ENCODE data around the gene POLD4. TPM values are rescaled to one million over a fixed set of nuclear protein-coding genes. Genes with fewer than 3 reads are reported as not detected.

POLD4 gene
- total RNA-seq, result 5.9 TPM

DNA sequence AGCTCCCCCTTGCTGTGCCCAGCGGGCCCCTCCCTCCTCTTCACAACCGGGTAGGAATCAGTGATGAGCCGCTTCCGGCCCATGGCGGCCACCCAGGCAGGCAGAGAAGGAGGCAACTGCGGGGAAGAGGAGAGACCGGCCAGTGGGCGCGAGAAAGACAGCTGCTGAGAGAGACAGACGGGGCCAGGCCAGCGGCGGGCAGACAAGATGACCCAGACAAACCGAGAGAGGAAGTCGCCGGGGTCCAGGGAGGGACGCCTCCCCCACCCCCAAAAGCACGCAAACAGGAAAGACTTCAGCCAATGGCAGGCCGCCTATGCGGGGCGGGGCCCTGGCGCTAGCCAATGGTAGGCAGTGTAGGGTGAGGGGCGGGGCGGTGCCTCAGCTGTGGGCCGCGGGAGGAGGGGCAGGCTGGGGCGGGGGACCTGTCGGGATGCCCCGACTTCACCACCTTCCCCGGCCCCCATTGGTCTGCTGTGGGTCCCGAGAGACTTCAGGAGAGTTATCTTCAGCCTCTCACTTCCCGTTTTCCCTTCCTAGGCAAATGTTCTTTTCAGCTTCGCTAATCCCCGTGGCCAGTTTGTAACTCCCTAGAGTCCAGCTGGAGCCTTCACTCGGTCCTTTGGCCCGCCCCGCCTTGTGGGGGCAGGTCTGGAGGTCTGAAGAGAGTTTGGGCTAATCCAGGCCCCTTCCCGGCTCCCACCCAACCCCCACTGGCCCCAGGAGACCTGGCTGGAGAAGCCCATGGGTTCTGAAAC lies at the start of gene POLD4:
Gene POLD4, minus strand, starts transcription at position 230 of the 758 bp plus-strand sequence. Its CDS starts 147 bp downstream, at position 83.

GRCh38 chr11:67401495-67402191 lies 48.3 kb upstream of the POLD4 start, which contains the start of gene PPP1CA:
Gene PPP1CA (minus strand): TSS chr11:67401858. CDS start chr11:67401782, 76 bp downstream.

DNA sequence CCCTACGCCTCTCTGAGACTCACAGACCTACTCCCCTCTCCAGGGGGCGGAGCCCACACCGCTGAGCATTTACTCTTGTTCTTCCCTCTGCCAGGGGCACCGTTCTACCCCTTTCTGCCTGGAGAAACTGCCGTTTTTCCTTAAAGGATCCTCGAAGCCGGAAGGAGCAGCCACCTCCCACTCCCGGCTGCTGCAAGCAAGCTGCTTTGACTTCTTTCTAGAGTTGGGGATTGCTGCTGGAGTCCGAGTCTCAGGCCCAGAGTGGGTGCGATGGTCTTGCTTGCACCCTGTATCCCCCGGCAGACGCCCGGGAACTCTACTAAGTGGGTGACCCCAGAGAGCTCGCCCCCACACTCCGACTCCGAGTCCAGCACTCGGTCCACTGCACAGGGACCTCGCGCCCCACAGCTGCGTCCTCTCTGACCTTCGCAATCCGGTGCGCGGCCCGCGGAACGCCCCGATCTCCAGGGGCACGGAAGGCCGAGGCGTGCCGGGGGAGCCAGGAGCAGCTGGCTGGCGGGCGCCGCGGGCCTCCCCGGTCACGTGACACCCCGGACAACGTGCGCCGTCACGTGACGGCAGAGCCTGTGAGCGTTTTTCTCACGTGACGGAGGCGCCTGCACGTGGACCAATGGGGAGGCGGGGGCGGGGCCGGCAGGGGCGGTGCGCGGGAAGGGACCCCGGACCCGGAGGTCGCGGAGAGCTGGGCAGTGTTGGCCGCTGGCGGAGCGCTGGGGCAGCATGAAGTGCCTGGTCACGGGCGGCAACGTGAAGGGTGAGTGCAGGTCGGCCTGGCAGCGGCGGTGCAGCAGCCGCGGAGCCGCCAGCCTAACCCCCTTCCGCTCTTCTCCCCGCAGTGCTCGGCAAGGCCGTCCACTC lies 38.2 kb upstream of the POLD4 start, which contains the start of gene RAD9A:
Gene RAD9A, plus strand, starts transcription at position 683 of the 879 bp plus-strand sequence. Its CDS starts 59 bp downstream, at position 742.

DNA sequence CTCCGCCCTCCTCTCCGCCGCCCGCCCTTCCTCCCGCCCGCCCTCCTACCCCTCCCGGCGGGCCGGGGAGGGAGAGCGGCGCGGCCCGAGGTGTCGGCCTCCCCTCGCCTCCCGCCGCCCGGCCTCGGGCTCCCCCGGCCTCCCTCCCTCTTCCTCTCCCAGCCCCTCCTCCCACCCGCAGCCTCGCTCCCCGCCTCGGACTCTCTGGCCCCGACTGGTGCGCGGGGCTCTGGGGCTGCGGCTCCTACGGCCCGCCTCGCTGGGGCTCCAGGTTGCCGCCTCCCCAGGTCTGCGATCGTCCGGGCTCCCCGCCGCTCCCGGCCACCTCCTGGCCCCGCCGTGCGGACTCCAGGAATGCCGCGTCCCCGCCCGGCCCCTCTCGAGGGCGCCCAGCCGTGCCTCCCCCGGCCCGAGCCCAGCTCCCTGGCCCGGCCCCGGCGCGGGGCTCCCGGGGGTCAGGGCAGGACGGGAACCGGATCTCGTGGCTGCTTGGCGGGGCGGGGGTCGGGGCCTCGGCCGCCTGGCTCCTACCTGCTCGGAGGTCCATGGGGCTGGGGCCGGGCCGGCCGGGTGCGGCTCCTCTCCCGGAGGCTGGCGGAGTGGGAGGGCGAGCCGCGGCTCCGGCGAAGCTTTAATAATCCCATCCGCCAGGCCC lies 19.8 kb upstream of the POLD4 start, which contains the start of gene CLCF1:
Gene CLCF1, minus strand, starts transcription at position 606 of the 655 bp plus-strand sequence. Its CDS starts 59 bp downstream, at position 547.

DNA sequence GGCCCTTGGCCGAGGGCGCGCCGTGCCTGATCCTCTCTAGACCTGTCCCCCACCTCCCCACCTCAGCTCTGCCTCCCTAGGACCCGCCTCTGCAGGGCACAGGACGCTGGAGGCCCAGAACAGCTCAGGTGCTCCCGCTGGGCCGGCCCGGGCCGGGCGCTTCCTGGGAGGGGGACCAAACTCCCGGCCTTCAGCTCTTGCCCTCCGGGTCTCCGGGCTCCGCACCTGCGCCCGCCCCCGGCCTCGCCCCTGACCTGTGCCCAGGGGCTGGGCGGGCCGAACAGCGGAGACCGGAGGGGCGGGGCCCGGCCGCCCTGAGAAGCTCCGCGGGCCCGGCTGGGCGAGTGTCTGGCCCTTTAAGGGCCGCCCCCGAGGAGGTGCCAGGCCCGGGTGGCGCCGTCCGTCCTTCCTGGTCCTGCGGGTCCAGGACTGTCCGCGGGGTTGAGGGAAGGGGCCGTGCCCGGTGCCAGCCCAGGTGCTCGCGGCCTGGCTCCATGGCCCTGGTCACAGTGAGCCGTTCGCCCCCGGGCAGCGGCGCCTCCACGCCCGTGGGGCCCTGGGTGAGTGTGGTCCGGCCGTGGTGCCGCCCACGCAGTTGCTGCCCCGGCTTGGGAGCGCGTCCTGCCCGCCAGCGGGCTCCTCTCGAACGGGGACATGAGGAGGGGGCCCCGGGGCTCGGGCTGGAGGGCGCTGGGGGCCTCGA lies 50.1 kb downstream of the POLD4 start, which contains the start of gene SSH3:
Gene SSH3, plus strand, starts transcription at position 399 of the 703 bp plus-strand sequence. Its CDS starts 96 bp downstream, at position 495.

Small RNA genes lying within 50 kb of the gene (small RNA-seq; reads per million reads assigned to genes)
- gene RN7SKP239 (ENCODE audit: low replicate concordance), result not detected
- not detected for gene RNU6-1238P (ENCODE audit: low replicate concordance)

Other genes with a start within 250 kb of the POLD4 start
- gene KDM2A, start 234.3 kb downstream of the POLD4 start, total RNA-seq, result 109 TPM
- 50.7 TPM for gene GRK2, start 87.1 kb downstream of the POLD4 start, total RNA-seq
- 57.9 TPM for gene ANKRD13D, start 64.2 kb downstream of the POLD4 start, total RNA-seq
- 8.5 TPM for gene SSH3, start 50.0 kb downstream of the POLD4 start, total RNA-seq
- 0.31 TPM for gene CLCF1, start 20.1 kb upstream of the POLD4 start, total RNA-seq
- gene RAD9A, start 38.4 kb upstream of the POLD4 start, total RNA-seq, result 27.5 TPM
- gene PPP1CA, start 48.3 kb upstream of the POLD4 start, total RNA-seq, result 57.0 TPM
- 0.31 TPM for gene TBC1D10C, start 50.5 kb upstream of the POLD4 start, total RNA-seq
- 0.31 TPM for gene CARNS1, start 62.1 kb upstream of the POLD4 start, total RNA-seq
- gene RPS6KB2, start 74.9 kb upstream of the POLD4 start, total RNA-seq, result 16.0 TPM
- 0.63 TPM for gene PTPRCAP, start 84.1 kb upstream of the POLD4 start, total RNA-seq
- gene CORO1B, start 89.9 kb upstream of the POLD4 start, total RNA-seq, result 24.4 TPM
- not detected for gene GPR152, start 99.2 kb upstream of the POLD4 start, total RNA-seq
- not detected for gene CABP4, start 101.8 kb upstream of the POLD4 start, total RNA-seq
- gene TMEM134, start 115.7 kb upstream of the POLD4 start, total RNA-seq, result 19.7 TPM
- gene AIP, start 129.5 kb upstream of the POLD4 start, total RNA-seq, result 46.0 TPM
- 39.1 TPM for gene PITPNM1, start 151.8 kb upstream of the POLD4 start, total RNA-seq
- gene CDK2AP2, start 154.6 kb upstream of the POLD4 start, total RNA-seq, result 6.6 TPM
- gene CABP2, start 169.9 kb upstream of the POLD4 start, total RNA-seq, result not detected
- gene GSTP1, start 230.3 kb upstream of the POLD4 start, total RNA-seq, result 151 TPM

Data from parietal lobe (tissue), 2 donors.